Activated CD8-positive, alpha-beta T cell treated with anti-CD3 and anti-CD28 coated beads for 36 hours (primary cell): ENCODE measurements around the gene LAMA1. TPM values are rescaled to one million over a fixed set of nuclear protein-coding genes. Genes with fewer than 3 reads are reported as not detected.

Source experiments
- ATAC-seq: fragments of 200-7000 bp; cut with Tn5 transposase; one replicate; pipeline ENCODE4 v1.10.0; 2021; ENCODE audit warnings: mild to moderate bottlenecking, moderate library complexity
- CTCF ChIA-PET: fragments of 350-600 bp; sonication (Branson Sonifier 250); formaldehyde crosslinking; loops from one replicate; lab custom pipeline; 2021; ENCODE audit warnings: antibody characterized with exemption; lab: Charles Lee
- POLR2A ChIA-PET: fragments of 350-600 bp; sonication (Branson Sonifier 250); formaldehyde crosslinking; loops from one replicate; lab custom pipeline; 2021; ENCODE audit warnings: antibody characterized with exemption; lab: Charles Lee
- DNase-seq: peaks from one replicate; pipeline ENCODE4 v3.0.0-alpha.2; 2020
- H3K27ac Mint-ChIP-seq: one replicate; pipeline ENCODE4 v1.8.0; 2021; ENCODE audit warnings: mild to moderate bottlenecking, mixed read lengths
- H3K27me3 Mint-ChIP-seq: one replicate; pipeline ENCODE4 v1.8.0; 2021; ENCODE audit warnings: mixed read lengths
- H3K36me3 Mint-ChIP-seq: one replicate; pipeline ENCODE4 v1.8.0; 2021; ENCODE audit warnings: low read depth, mixed read lengths
- H3K4me1 Mint-ChIP-seq: one replicate; pipeline ENCODE4 v1.8.0; 2021; ENCODE audit warnings: low read depth, mixed read lengths
- H3K4me3 Mint-ChIP-seq: one replicate; pipeline ENCODE4 v1.8.0; 2021; ENCODE audit warnings: mild to moderate bottlenecking, moderate library complexity, mixed read lengths
- H3K9me3 Mint-ChIP-seq: one replicate; pipeline ENCODE4 v1.8.0; 2021; ENCODE audit warnings: mixed read lengths
- intact Hi-C: fragments of 100-400 bp; cut with micrococcal nuclease; formaldehyde crosslinking; loops from one replicate; pipeline ENCODE4 v1.10.0; 2022
- total RNA-seq, 2 experiments: library from RNA; stranded (reverse); gene quantifications; one replicate each; pipeline ENCODE4 v1.2.3, GENCODE V29; 2021
- TF ChIP-seq, protein P1 (sequence below): fragments of 200-600 bp; IDR thresholded peaks from one replicate; pipeline ENCODE4 v1.8.0; 2022; ENCODE audit warnings: antibody characterized with exemption, mild to moderate bottlenecking

Gene LAMA1
- total RNA-seq, 2 experiments from 2014 or later, result not detected

GRCh38 chr18:7082671-7083070, 34.9 kb downstream of the LAMA1 start:
- Mint-ChIP-seq H3K4me3 (no peak overlapping the region), H3K27ac (no peak overlapping the region), H3K9me3 (no peaks in the 10 kb centered on the region), H3K4me1 (no peaks in the 10 kb centered on the region), H3K27me3 (no peaks in the 10 kb centered on the region), H3K36me3 (no peaks in the 10 kb centered on the region)
- intact Hi-C loops, result no loop called here
- TF ChIP-seq, protein P1, sequence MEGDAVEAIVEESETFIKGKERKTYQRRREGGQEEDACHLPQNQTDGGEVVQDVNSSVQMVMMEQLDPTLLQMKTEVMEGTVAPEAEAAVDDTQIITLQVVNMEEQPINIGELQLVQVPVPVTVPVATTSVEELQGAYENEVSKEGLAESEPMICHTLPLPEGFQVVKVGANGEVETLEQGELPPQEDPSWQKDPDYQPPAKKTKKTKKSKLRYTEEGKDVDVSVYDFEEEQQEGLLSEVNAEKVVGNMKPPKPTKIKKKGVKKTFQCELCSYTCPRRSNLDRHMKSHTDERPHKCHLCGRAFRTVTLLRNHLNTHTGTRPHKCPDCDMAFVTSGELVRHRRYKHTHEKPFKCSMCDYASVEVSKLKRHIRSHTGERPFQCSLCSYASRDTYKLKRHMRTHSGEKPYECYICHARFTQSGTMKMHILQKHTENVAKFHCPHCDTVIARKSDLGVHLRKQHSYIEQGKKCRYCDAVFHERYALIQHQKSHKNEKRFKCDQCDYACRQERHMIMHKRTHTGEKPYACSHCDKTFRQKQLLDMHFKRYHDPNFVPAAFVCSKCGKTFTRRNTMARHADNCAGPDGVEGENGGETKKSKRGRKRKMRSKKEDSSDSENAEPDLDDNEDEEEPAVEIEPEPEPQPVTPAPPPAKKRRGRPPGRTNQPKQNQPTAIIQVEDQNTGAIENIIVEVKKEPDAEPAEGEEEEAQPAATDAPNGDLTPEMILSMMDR, result no peak
- CTCF ChIA-PET, result no interaction called here
- POLR2A ChIA-PET, result interaction anchor here (0.7 kb wide), 1 partner anchor 224 kb away, joined by 4 read pairs; no protein-coding TSS in a partner anchor
- no peak for DNase-seq
- ATAC-seq, result no peak

DNA sequence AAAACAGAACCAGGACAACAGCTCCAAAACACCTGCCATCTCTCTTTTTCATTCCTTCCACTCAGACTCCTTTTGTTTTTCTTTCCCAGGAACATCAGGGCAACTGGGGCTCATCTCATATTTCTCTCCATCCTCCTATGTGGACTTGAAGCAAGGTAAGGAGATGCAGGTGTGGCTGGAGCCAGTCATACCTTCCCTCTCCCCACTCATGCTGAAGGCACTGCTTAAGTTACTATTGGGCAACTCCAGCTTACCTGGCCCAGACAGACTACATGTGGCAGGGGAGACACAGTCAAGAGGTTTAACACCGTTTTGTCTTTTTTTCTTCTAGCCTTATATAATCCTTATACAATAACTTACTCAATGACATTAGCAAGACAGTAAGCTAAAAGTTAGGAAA, 38.4 kb downstream of the LAMA1 start:
- CTCF ChIA-PET, result no interaction called here
- POLR2A ChIA-PET, result no interaction called here
- H3K4me3 Mint-ChIP-seq, result no peak overlapping the region
- no peaks in the 10 kb centered on the region for H3K9me3 Mint-ChIP-seq
- H3K27me3 Mint-ChIP-seq, result no peaks in the 10 kb centered on the region
- no peaks in the 10 kb centered on the region for H3K36me3 Mint-ChIP-seq
- H3K27ac Mint-ChIP-seq, result no peak overlapping the region
- TF ChIP-seq, protein P1, result no peak
- no peak for DNase-seq
- no peaks in the 10 kb centered on the region for H3K4me1 Mint-ChIP-seq
- no peak for ATAC-seq
- intact Hi-C loops, result no loop called here

DNA sequence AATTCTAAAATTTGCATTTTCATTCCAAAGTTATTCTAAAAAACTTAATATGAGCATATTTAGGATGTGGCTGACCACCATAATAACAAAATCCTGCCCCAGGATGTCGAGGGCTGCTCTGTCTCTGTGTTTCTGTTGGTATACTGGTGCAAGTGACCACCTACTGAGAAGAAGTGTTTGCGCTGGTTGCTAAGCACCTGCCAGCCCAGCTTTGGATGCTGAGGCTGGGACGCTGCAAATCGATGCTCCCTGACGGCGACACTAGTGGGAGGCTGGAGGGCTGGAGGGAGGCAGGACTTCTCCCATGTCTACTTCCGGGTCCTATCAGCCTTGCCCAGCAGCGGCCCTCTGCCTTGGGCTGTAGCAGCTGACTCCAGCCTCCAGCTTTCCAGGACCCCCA, 45.0 kb downstream of the LAMA1 start:
- Mint-ChIP-seq H3K27me3 (no peaks in the 10 kb centered on the region), H3K27ac (no peak overlapping the region), H3K4me1 (no peaks in the 10 kb centered on the region), H3K9me3 (no peaks in the 10 kb centered on the region), H3K4me3 (no peak overlapping the region), H3K36me3 (no peaks in the 10 kb centered on the region)
- no peak for ATAC-seq
- ChIA-PET CTCF (no interaction called here), POLR2A (no interaction called here)
- TF ChIP-seq, protein P1, result no peak
- no peak for DNase-seq
- intact Hi-C loops, result no loop called here

DNA sequence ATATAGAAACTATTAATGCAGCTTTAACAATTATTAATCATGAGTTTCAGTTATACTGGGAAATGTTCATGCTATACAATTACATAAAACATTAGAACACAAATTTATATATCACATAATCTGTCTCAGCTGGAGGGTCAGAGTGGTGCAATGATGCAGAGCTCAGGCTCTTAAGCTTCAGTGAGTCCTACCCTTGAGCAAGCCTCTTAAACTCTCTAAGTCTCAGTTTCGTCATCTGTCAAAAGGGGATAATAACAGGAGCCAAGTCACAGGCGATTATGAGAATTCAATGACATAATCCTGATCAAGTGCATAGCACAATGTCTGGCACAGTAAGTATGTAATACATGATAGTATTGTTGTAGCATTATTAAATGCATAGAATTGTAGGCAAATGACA, 46.0 kb downstream of the LAMA1 start:
- no peak overlapping the region for H3K4me3 Mint-ChIP-seq
- TF ChIP-seq, protein P1, result no peak
- no peak overlapping the region for H3K27ac Mint-ChIP-seq
- H3K4me1 Mint-ChIP-seq, result no peaks in the 10 kb centered on the region
- ATAC-seq, result no peak
- no peaks in the 10 kb centered on the region for H3K27me3 Mint-ChIP-seq
- H3K9me3 Mint-ChIP-seq, result no peaks in the 10 kb centered on the region
- DNase-seq, result no peak
- H3K36me3 Mint-ChIP-seq, result no peaks in the 10 kb centered on the region
- CTCF ChIA-PET, result no interaction called here
- POLR2A ChIA-PET, result interaction anchor here (1.1 kb wide), 1 partner anchor 374 kb away, joined by 3 read pairs; no protein-coding TSS in a partner anchor
- intact Hi-C loops, result no loop called here

DNA sequence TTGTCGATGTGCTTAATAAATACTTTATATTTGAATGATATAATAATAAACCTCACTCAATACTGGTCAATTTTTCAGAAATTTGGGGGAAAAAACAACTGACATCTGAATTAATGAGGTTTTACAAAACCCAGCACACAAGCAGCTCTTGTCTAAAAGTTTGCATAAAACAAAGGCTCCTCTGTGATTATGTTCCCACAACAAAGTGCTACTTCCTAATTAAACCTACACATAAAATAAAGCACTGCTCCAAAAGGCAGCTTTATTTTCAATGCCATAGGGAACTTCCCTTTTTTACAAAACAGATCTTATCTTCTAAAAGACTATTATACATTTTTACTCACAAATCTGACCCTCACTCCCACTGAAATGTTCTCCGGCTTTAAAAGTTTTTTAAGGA, 47.1 kb downstream of the LAMA1 start:
- ChIA-PET POLR2A (no interaction called here), CTCF (no interaction called here)
- Mint-ChIP-seq H3K36me3 (no peaks in the 10 kb centered on the region), H3K4me3 (no peak overlapping the region), H3K9me3 (no peaks in the 10 kb centered on the region), H3K27me3 (no peaks in the 10 kb centered on the region), H3K27ac (no peak overlapping the region), H3K4me1 (no peaks in the 10 kb centered on the region)
- DNase-seq (no peak), ATAC-seq (no peak)
- intact Hi-C loops, result no loop called here
- TF ChIP-seq, protein P1, result no peak
